A549 (cell line): ENCODE results near the gene MSH6.

Experiments
- CBX8 ChIP-seq: fragments of 200-600 bp; sonication (generic); IDR thresholded peaks from 2 replicates; pipeline ENCODE4 v1.6.1; 2016
- CEBPB ChIP-seq, 2 experiments: fragments of >200 bp in 1 of 2; sonication (Bioruptor Twin) in 1 of 2; formaldehyde crosslinking in 1 of 2; IDR thresholded peaks; 2 replicates each; pipeline ENCODE4 v1.6.1; 2012 to 2016
- CTCF ChIP-seq: fragments of >200 bp; sonication (Bioruptor Twin); formaldehyde crosslinking; IDR thresholded peaks from 3 replicates; pipeline ENCODE4 v1.5.1; 2016
- EP300 ChIP-seq, 2 experiments: fragments of >200 bp; sonication (Bioruptor Twin); formaldehyde crosslinking; IDR thresholded peaks; 2 replicates in 1 of 2; 3 replicates in 1 of 2; pipeline ENCODE4 v1.6.1; 2016 to 2017
- ESRRA ChIP-seq: fragments of 150-350 bp; IDR thresholded peaks from 2 replicates; pipeline ENCODE4 v1.6.1; 2014; ENCODE audit warnings: mild to moderate bottlenecking, low read length, borderline replicate concordance
- FOSL2 ChIP-seq, 2 experiments: fragments of 450-650 bp in 1 of 2; fragments of >200 bp in 1 of 2; sonication (Bioruptor Twin) in 1 of 2; formaldehyde crosslinking; IDR thresholded peaks; 2 replicates each; pipeline versions ENCODE4 v1.5.0 to v1.6.1; 2016 to 2020; ENCODE audit warnings: mild to moderate bottlenecking in 1 of 2, moderate library complexity in 1 of 2
- GATA3 ChIP-seq: IDR thresholded peaks from 2 replicates; pipeline ENCODE4 v1.6.1; 2012; ENCODE audit warnings: borderline replicate concordance
- HMGXB4 ChIP-seq: fragments of 250-450 bp; sonication (Bioruptor Pico); IDR thresholded peaks from 2 replicates; pipeline ENCODE4 v1.5.0; 2021; ENCODE audit warnings: mild to moderate bottlenecking, moderate library complexity, borderline replicate concordance
- JUN ChIP-seq, 2 experiments: fragments of >200 bp; sonication (Bioruptor Twin); formaldehyde crosslinking; IDR thresholded peaks; 2 replicates in 1 of 2; 3 replicates in 1 of 2; pipeline ENCODE4 v1.6.1; 2016 to 2017
- MAX ChIP-seq: IDR thresholded peaks from 2 replicates; pipeline ENCODE4 v1.6.1; 2012
- MAZ ChIP-seq: fragments of 150-350 bp; IDR thresholded peaks from 2 replicates; pipeline ENCODE4 v1.6.1; 2014; ENCODE audit warnings: antibody characterized with exemption, low read depth, low read length, borderline replicate concordance
- POLR2A ChIP-seq: IDR thresholded peaks from 2 replicates; pipeline ENCODE4 v1.6.1; 2012; ENCODE audit warnings: mild to moderate bottlenecking, low read length
- REST ChIP-seq: fragments of 200-600 bp; sonication (generic); IDR thresholded peaks from 2 replicates; pipeline ENCODE4 v1.6.1; 2016; ENCODE audit warnings: antibody characterized with exemption, mild to moderate bottlenecking, moderate library complexity

- no peak for TF ChIP-seq REST
- TF ChIP-seq CTCF: no peak
- TF ChIP-seq EP300 (IDR thresholded peaks at IDR 0.05): no peak
- no peak for TF ChIP-seq POLR2A
- TF ChIP-seq MAZ: no peak
- TF ChIP-seq GATA3: no peak
- no peak for TF ChIP-seq CBX8
- no peak for TF ChIP-seq CEBPB (IDR thresholded peaks at IDR 0.05)
- TF ChIP-seq MAX: no peak
- no peak for TF ChIP-seq HMGXB4
- no peak for TF ChIP-seq JUN (IDR thresholded peaks at IDR 0.05)
- no peak for TF ChIP-seq FOSL2 (IDR thresholded peaks at IDR 0.05)
- no peak for TF ChIP-seq FOSL2 (CRISPR knock-in tag; IDR thresholded peaks at IDR 0.05)
- TF ChIP-seq ESRRA: no peak
These were observed 20.8 kb downstream of the MSH6 start for GRCh38 chr2:47803770-47804169.
